HepG2 (cell line): ENCODE data around the gene ICAM3. TPM values are rescaled to one million over a fixed set of nuclear protein-coding genes. Genes with fewer than 3 reads are reported as not detected.
A peak's percentile ranks its signal among the peaks of the same experiment; 100 is the strongest.

Source experiments
- ARNT ChIP-seq: fragments of 450-650 bp; IDR thresholded peaks from 2 replicates; pipeline ENCODE4 v1.6.1; 2017
- BRD4 ChIP-seq: sonication (generic); formaldehyde crosslinking; IDR thresholded peaks from 2 replicates; pipeline ENCODE4 v1.4.0; 2020; ENCODE audit warnings: missing genetic modification reagents
- CCDC6 ChIP-seq: sonication (generic); formaldehyde crosslinking; IDR thresholded peaks from 2 replicates; pipeline ENCODE4 v1.8.1; 2022; ENCODE audit warnings: mild to moderate bottlenecking, missing genetic modification reagents, moderate library complexity
- CENPBD1 ChIP-seq: sonication (generic); formaldehyde crosslinking; IDR thresholded peaks from 2 replicates; pipeline ENCODE4 v1.8.0; 2022; ENCODE audit warnings: missing genetic modification reagents, low read depth, mild to moderate bottlenecking, borderline replicate concordance
- ERF ChIP-seq: IDR thresholded peaks from 2 replicates; pipeline ENCODE4 v1.6.1; 2018; ENCODE audit warnings: missing biosample characterization, missing genetic modification reagents
- GTF2F1 ChIP-seq: fragments of 150-350 bp; IDR thresholded peaks from 2 replicates; pipeline ENCODE4 v1.6.1; 2014; ENCODE audit warnings: low read length
- IRX3 ChIP-seq: sonication (generic); formaldehyde crosslinking; IDR thresholded peaks from 2 replicates; pipeline ENCODE4 v1.8.1; 2023; ENCODE audit warnings: mild to moderate bottlenecking, low read depth, missing genetic modification reagents, borderline replicate concordance
- MAZ ChIP-seq, 2 experiments: sonication (generic) in 1 of 2; formaldehyde crosslinking in 1 of 2; IDR thresholded peaks; 2 replicates each; pipeline versions ENCODE4 v1.5.0 to v1.6.1; 2012 to 2020; ENCODE audit warnings: low read depth in 2 of 2, mild to moderate bottlenecking in 2 of 2, borderline replicate concordance in 1 of 2, improper control_type of control experiment in 1 of 2, low read length in 1 of 2, missing genetic modification reagents in 1 of 2, moderate library complexity in 1 of 2
- NFRKB ChIP-seq: fragments of 450-650 bp; IDR thresholded peaks from 2 replicates; pipeline ENCODE4 v1.6.1; 2017
- RXRB ChIP-seq: IDR thresholded peaks from 2 replicates; pipeline ENCODE4 v1.6.1; 2016; ENCODE audit warnings: borderline replicate concordance, missing genetic modification reagents, missing compliant biosample characterization
- SATB2 ChIP-seq: sonication (generic); formaldehyde crosslinking; IDR thresholded peaks from 2 replicates; pipeline ENCODE4 v1.5.0; 2020; ENCODE audit warnings: missing genetic modification reagents
- SNAPC5 ChIP-seq: sonication (generic); formaldehyde crosslinking; IDR thresholded peaks from 2 replicates; pipeline ENCODE4 v1.8.1; 2023; ENCODE audit warnings: mild to moderate bottlenecking, missing genetic modification reagents, borderline replicate concordance
- STAG1 ChIP-seq: sonication (generic); formaldehyde crosslinking; IDR thresholded peaks from 2 replicates; pipeline ENCODE4 v1.4.0; 2020; ENCODE audit warnings: missing genetic modification reagents
- TCF7L2 ChIP-seq: IDR thresholded peaks from 2 replicates; pipeline ENCODE4 v1.6.1; 2011; ENCODE audit warnings: mild to moderate bottlenecking, low read depth, low read length, moderate library complexity
- TFDP1 ChIP-seq: IDR thresholded peaks from 2 replicates; pipeline ENCODE4 v1.6.1; 2016; ENCODE audit warnings: missing compliant biosample characterization, missing genetic modification reagents, borderline replicate concordance
- YEATS4 ChIP-seq: sonication (generic); formaldehyde crosslinking; IDR thresholded peaks from 2 replicates; pipeline ENCODE4 v1.4.0; 2020; ENCODE audit warnings: missing genetic modification reagents, borderline replicate concordance
- ZBTB26 ChIP-seq: IDR thresholded peaks from 2 replicates; pipeline ENCODE4 v1.6.1; 2016; ENCODE audit warnings: missing compliant biosample characterization, missing genetic modification reagents, borderline replicate concordance
- ZFP41 ChIP-seq: sonication (generic); formaldehyde crosslinking; IDR thresholded peaks from 2 replicates; pipeline ENCODE4 v1.4.0; 2020; ENCODE audit warnings: mild to moderate bottlenecking, missing genetic modification reagents, borderline replicate concordance
- ZMAT5 ChIP-seq: sonication (generic); formaldehyde crosslinking; IDR thresholded peaks from 2 replicates; pipeline ENCODE4 v1.5.0; 2020; ENCODE audit warnings: mild to moderate bottlenecking, low read depth, missing genetic modification reagents, borderline replicate concordance
- ZNF275 ChIP-seq: sonication (generic); formaldehyde crosslinking; IDR thresholded peaks from 2 replicates; pipeline ENCODE4 v1.8.0; 2022; ENCODE audit warnings: missing genetic modification reagents, mild to moderate bottlenecking, inconsistent platforms, borderline replicate concordance
- ZNF510 ChIP-seq: sonication (generic); formaldehyde crosslinking; IDR thresholded peaks from 2 replicates; pipeline ENCODE4 v1.4.0; 2020; ENCODE audit warnings: low read depth, mild to moderate bottlenecking, missing genetic modification reagents
- ZXDC ChIP-seq: sonication (generic); formaldehyde crosslinking; IDR thresholded peaks from 2 replicates; pipeline ENCODE4 v1.5.0; 2020; ENCODE audit warnings: mild to moderate bottlenecking, missing genetic modification reagents
- polyA plus RNA-seq, 8 experiments: library from polyadenylated mRNA; depleted of rRNA in 3 of 8; stranded (reverse) in 7 of 8; unstranded in 1 of 8; fragments of >200 nt; fragmentation: Illumina TruSeq in 4 of 8; extraction: Trizol in 4 of 8; gene quantifications; 2 replicates each; pipeline versions ENCODE4 v1.2.1 to v1.2.3, GENCODE V29; 2011 to 2016; ENCODE audit warnings: low read depth in 4 of 8, missing spikeins in 1 of 8, mixed read lengths in 1 of 8; ENCODE audit not compliant: insufficient read depth in 1 of 8
- total RNA-seq, 5 experiments: library from RNA; depleted of rRNA; stranded (reverse); fragments of >200 nt; fragmentation: Illumina TruSeq; extraction: Trizol; gene quantifications; 2 replicates each; pipeline ENCODE4 v1.2.3, GENCODE V29; 2016; ENCODE audit warnings: low read depth in 1 of 5

The ICAM3 gene
- total and polyA plus RNA-seq, 2 of the 13 experiments (the other 11 are each of a cell fraction or from before 2014, with no cell fraction given), result 14.1 to 21.0 TPM

- TF ChIP-seq SATB2 (CRISPR knock-in tag), result peak; percentile 29; the same call in 1 of the 2 replicates
- TF ChIP-seq BRD4 (CRISPR knock-in tag), result peak; percentile 79; the same call in 1 of the 2 replicates
- no peak for TF ChIP-seq CENPBD1 (CRISPR knock-in tag)
- no peak for TF ChIP-seq ZNF275
- TF ChIP-seq STAG1 (CRISPR knock-in tag), result no peak
- TF ChIP-seq ZNF510, result peak; percentile 50; the same call in 1 of the 2 replicates
- TF ChIP-seq ARNT, result no peak
- no peak for TF ChIP-seq IRX3 (CRISPR knock-in tag)
- TF ChIP-seq RXRB (CRISPR knock-in tag), result no peak
- no peak for TF ChIP-seq ZMAT5 (CRISPR knock-in tag)
- TF ChIP-seq YEATS4 (CRISPR knock-in tag), result peak; percentile 88
- TF ChIP-seq ZBTB26 (CRISPR knock-in tag), result peak; percentile 52
- TF ChIP-seq GTF2F1, result no peak
- TF ChIP-seq CCDC6, result peak; percentile 65
- no peak for TF ChIP-seq ZFP41 (CRISPR knock-in tag)
- peak; percentile 33; the same call in 1 of the 2 replicates for TF ChIP-seq ERF (CRISPR knock-in tag)
- TF ChIP-seq MAZ (IDR thresholded peaks at IDR 0.05; ENCODE audit: borderline replicate concordance, low read depth, low read length), result peak; percentile 82; the same call in 1 of the 2 replicates
- peak; percentile 81 for TF ChIP-seq MAZ (CRISPR knock-in tag; IDR thresholded peaks at IDR 0.05; ENCODE audit: low read depth)
- no peak for TF ChIP-seq TCF7L2
- TF ChIP-seq NFRKB, result no peak
- no peak for TF ChIP-seq SNAPC5 (CRISPR knock-in tag)
- no peak; the same call in 1 of the 2 replicates for TF ChIP-seq ZXDC (CRISPR knock-in tag)
- TF ChIP-seq TFDP1 (CRISPR knock-in tag), result peak; percentile 81
These were observed 41.1 kb upstream of the ICAM3 start, which contains the start of gene TYK2 (continued) for GRCh38 chr19:10380313-10381102.
